Epidermal melanocyte (primary cell): ENCODE results near the gene SPACA7.
"Not testable (repeated sequence)": the region's sequence is repeated elsewhere in the genome, so short reads cannot be mapped to it uniquely, and the experiment has no call there.

Source experiments
- DNase-seq: peaks from one replicate; pipeline ENCODE4 v3.0.0; 2011; ENCODE audit warnings: low spot score; ENCODE audit not compliant: insufficient read length

Gene SPACA7

GRCh38 chr13:112349681-112350080, 26.5 kb upstream of the SPACA7 start:
- DNase-seq, result no peak

- no peak for DNase-seq
Observed at GRCh38 chr13:112350300-112350699, 25.9 kb upstream of the SPACA7 start.

- no peak for DNase-seq
Observed at GRCh38 chr13:112351825-112352224, 24.3 kb upstream of the SPACA7 start.

- DNase-seq, result no peak
Observed at GRCh38 chr13:112353856-112354255, 22.3 kb upstream of the SPACA7 start.

- DNase-seq, result no peak
Observed at GRCh38 chr13:112354330-112355273, 21.6 kb upstream of the SPACA7 start.

- no peak for DNase-seq
Observed at GRCh38 chr13:112355274-112355838, 20.8 kb upstream of the SPACA7 start.

- DNase-seq, result no peak
Observed at GRCh38 chr13:112356190-112356589, 20.0 kb upstream of the SPACA7 start.

- DNase-seq, result no peak
Observed at GRCh38 chr13:112358156-112358555, 18.0 kb upstream of the SPACA7 start.

GRCh38 chr13:112362021-112362420, 14.1 kb upstream of the SPACA7 start:
- DNase-seq, result no peak

- no peak for DNase-seq
Observed at GRCh38 chr13:112363867-112364528, 12.2 kb upstream of the SPACA7 start.

GRCh38 chr13:112366907-112367646, 9.1 kb upstream of the SPACA7 start:
- DNase-seq, result no peak

- no peak for DNase-seq
Observed at GRCh38 chr13:112368883-112369282, 7.3 kb upstream of the SPACA7 start.

- DNase-seq, result no peak
Observed at GRCh38 chr13:112370311-112370710, 5.8 kb upstream of the SPACA7 start.

- no peak for DNase-seq
Observed at GRCh38 chr13:112374271-112374670, 1.9 kb upstream of the SPACA7 start.

- DNase-seq, result no peak
Observed at GRCh38 chr13:112391746-112392145, 15.6 kb downstream of the SPACA7 start.

GRCh38 chr13:112392719-112393118, 16.6 kb downstream of the SPACA7 start:
- DNase-seq, result no peak

GRCh38 chr13:112395022-112395421, 18.9 kb downstream of the SPACA7 start:
- not testable (repeated sequence) for DNase-seq

GRCh38 chr13:112395941-112396340, 19.8 kb downstream of the SPACA7 start:
- DNase-seq, result not testable (repeated sequence)

- DNase-seq, result no peak
Observed at GRCh38 chr13:112397108-112397507, 21.0 kb downstream of the SPACA7 start.

GRCh38 chr13:112398347-112398746, 22.2 kb downstream of the SPACA7 start:
- DNase-seq, result not testable (repeated sequence)

GRCh38 chr13:112409828-112410227, 33.7 kb downstream of the SPACA7 start:
- not testable (repeated sequence) for DNase-seq
